NCI-H2107 treated with DMSO at 0.1 percent for 48 hours (cell line): ENCODE measurements around the gene PLCZ1.
"Not testable (repeated sequence)": the region's sequence is repeated elsewhere in the genome, so short reads cannot be mapped to it uniquely, and the experiment has no call there.

Source experiments
- DNase-seq: peaks from one replicate; lab custom pipeline; 2025; ENCODE audit not compliant: unreplicated experiment; lab: John Stamatoyannopoulos, UW

PLCZ1 gene

GRCh38 chr12:18737819-18738218 is at the start of gene PLCZ1, which contains the start of gene CAPZA3:
Gene PLCZ1, minus strand, starts transcription at chr12:18738012. Its CDS starts 641 bp downstream, at chr12:18737371.
Gene CAPZA3, plus strand, starts transcription at chr12:18738119. Its CDS starts 150 bp downstream, at chr12:18738269.
- no peak for DNase-seq

GRCh38 chr12:18785465-18785864 is 47.7 kb upstream of the PLCZ1 start:
- DNase-seq = not testable (repeated sequence)

GRCh38 chr12:18782827-18783226 is 45.0 kb upstream of the PLCZ1 start:
- DNase-seq = no peak

GRCh38 chr12:18766479-18766878 is 28.7 kb upstream of the PLCZ1 start:
- not testable (repeated sequence) for DNase-seq

GRCh38 chr12:18755341-18755740 is 17.5 kb upstream of the PLCZ1 start:
- DNase-seq = no peak

GRCh38 chr12:18754124-18754707 is 16.4 kb upstream of the PLCZ1 start:
- DNase-seq = no peak

- no peak for DNase-seq
These were observed 15.8 kb upstream of the PLCZ1 start for GRCh38 chr12:18753481-18754123.

GRCh38 chr12:18752947-18753346 is 15.1 kb upstream of the PLCZ1 start:
- no peak for DNase-seq

GRCh38 chr12:18752280-18752920 is 14.6 kb upstream of the PLCZ1 start:
- no peak for DNase-seq

- no peak for DNase-seq
These were observed 14.1 kb upstream of the PLCZ1 start for GRCh38 chr12:18751866-18752265.

GRCh38 chr12:18750085-18750484 is 12.3 kb upstream of the PLCZ1 start:
- no peak for DNase-seq

GRCh38 chr12:18749386-18749957 is 11.7 kb upstream of the PLCZ1 start:
- DNase-seq = no peak

- DNase-seq = no peak
These were observed 10.1 kb upstream of the PLCZ1 start for GRCh38 chr12:18747895-18748294.

- DNase-seq = no peak
These were observed 6.7 kb downstream of the PLCZ1 start for GRCh38 chr12:18731156-18731555.

GRCh38 chr12:18723752-18724151 is 14.1 kb downstream of the PLCZ1 start:
- DNase-seq = no peak

- DNase-seq = no peak
These were observed 16.4 kb downstream of the PLCZ1 start for GRCh38 chr12:18721452-18721851.

GRCh38 chr12:18720690-18721089 is 17.1 kb downstream of the PLCZ1 start:
- no peak for DNase-seq

GRCh38 chr12:18719922-18720510 is 17.8 kb downstream of the PLCZ1 start:
- no peak for DNase-seq

- DNase-seq = no peak
These were observed 19.4 kb downstream of the PLCZ1 start for GRCh38 chr12:18718462-18718861.

GRCh38 chr12:18716236-18716635 is 21.6 kb downstream of the PLCZ1 start:
- no peak for DNase-seq

- DNase-seq = no peak
These were observed 31.0 kb downstream of the PLCZ1 start for GRCh38 chr12:18706798-18707197.

GRCh38 chr12:18703911-18704310 is 33.9 kb downstream of the PLCZ1 start:
- no peak for DNase-seq
